Activated CD8-positive, alpha-beta memory T cell treated with anti-CD3 and anti-CD28 coated beads, Interleukin-2, amount 50 U/mL, for 1 hour (primary cell): ENCODE results near the gene SEPTIN12.
"Not testable (repeated sequence)": the region's sequence is repeated elsewhere in the genome, so short reads cannot be mapped to it uniquely, and the experiment has no call there.

ENCODE experiments used
- DNase-seq: peaks from one replicate; pipeline ENCODE4 v3.0.0-alpha.2; 2020; ENCODE audit errors: extremely low read depth

Gene SEPTIN12

GRCh38 chr16:4752351-4753100 lies 35.6 kb downstream of the SEPTIN12 start:
- DNase-seq = no peak

DNA sequence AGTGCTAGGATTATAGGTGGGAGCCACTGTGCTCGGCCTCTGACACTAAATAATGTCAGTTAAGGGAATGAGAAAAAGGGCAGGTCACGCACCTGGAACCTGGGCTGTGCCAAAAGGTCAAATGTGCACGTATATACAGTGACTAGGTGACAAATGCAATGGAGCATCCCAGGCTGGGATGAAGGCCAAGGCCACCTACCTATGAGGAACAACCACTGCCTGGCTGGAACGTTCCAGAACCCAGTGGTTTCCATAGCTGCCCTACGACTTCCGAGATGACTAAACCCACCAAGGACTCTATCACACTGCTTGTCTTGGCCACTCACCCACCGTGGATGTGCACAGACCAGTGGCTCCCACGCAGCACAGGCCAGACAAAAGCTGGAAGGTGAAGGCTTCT lies 37.2 kb downstream of the SEPTIN12 start:
- no peak for DNase-seq

- no peak for DNase-seq
These were observed 38.4 kb downstream of the SEPTIN12 start for GRCh38 chr16:4749700-4750257.

- DNase-seq = no peak
These were observed 39.3 kb downstream of the SEPTIN12 start for GRCh38 chr16:4748682-4749411.

GRCh38 chr16:4747906-4748681 lies 40.1 kb downstream of the SEPTIN12 start:
- DNase-seq = no peak

- DNase-seq = no peak
These were observed 41.1 kb downstream of the SEPTIN12 start for GRCh38 chr16:4746991-4747574.

- DNase-seq = no peak
These were observed 41.9 kb downstream of the SEPTIN12 start for GRCh38 chr16:4746215-4746614.

GRCh38 chr16:4745274-4745569 lies 42.9 kb downstream of the SEPTIN12 start:
- DNase-seq = no peak

DNA sequence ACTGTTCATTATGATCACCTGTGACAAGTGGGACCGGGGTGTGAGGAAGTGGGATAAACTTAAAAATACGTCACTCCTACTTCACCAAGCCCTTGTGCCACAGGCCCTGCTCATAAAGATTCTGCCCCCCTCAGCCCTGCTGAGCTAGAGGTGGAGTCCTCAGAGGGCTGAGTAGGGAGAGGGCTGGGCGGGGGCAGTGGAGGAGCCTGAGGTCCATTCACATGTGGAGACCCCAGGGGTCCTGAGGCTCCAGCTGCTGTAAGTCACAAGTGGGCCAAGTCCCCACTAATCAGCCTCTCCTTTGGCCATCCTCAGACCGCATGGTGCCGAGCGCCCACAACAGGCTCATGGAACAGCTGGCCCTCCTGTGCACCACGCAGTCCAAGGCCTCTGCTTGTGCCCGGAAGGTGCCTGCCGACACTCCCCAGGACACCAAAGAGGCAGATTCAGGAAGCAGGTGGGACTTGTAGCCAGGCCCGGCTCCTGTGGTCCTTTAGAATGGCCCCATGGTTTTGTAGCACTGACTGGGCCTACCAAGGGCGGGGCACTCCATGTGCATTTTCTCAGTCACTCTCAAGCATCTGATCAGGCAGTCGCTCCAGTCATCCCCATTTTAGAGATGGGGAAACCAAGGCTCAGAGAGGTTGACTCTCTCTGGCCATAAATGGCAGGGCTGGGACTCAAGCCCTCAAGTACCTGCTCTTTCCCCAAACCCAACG lies 43.4 kb downstream of the SEPTIN12 start:
- no peak for DNase-seq

GRCh38 chr16:4743226-4743878 lies 44.8 kb downstream of the SEPTIN12 start:
- DNase-seq = no peak

- not testable (repeated sequence) for DNase-seq
These were observed 49.8 kb downstream of the SEPTIN12 start for GRCh38 chr16:4738370-4738769.

DNA sequence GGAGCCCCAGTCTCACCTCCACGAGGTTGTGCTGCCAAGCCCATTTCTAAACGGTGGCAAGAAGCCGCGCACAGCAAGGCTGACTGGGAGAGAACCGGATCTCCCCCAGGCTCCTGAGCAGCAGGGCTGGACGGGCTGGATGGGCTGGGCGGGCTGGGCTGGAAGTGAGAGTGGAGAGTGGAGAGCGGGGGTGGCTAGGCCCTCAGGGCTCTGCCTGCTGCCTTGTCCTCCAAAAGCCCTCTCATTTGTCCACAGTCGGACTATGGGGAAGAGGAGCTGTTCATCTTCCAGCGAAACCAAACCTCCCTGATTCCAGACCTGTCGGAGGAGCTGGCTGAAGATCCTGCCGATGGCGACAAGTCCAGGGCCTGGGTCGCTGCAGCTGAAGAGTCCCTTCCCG lies 50.6 kb downstream of the SEPTIN12 start:
- DNase-seq = no peak

DNA sequence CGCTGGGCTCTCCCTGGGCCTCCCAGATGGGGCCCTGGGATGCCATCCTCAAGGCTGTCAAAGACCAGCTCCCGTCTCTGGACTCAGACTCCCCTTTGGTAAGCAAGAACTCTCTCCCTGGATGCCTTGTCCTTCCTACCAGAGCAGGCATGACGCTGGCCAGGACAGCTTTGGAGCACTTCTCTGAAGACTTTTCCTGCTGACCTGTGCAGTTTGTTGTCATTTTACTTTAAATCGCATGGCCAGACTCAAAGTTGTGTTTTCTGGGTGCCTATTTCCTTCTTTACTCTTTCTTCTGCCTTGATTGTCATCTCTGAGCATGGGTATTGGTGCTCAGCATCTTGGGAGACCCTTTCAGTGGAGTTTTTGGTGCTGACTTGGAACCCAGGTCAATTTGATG lies 51.6 kb downstream of the SEPTIN12 start:
- no peak for DNase-seq

DNA sequence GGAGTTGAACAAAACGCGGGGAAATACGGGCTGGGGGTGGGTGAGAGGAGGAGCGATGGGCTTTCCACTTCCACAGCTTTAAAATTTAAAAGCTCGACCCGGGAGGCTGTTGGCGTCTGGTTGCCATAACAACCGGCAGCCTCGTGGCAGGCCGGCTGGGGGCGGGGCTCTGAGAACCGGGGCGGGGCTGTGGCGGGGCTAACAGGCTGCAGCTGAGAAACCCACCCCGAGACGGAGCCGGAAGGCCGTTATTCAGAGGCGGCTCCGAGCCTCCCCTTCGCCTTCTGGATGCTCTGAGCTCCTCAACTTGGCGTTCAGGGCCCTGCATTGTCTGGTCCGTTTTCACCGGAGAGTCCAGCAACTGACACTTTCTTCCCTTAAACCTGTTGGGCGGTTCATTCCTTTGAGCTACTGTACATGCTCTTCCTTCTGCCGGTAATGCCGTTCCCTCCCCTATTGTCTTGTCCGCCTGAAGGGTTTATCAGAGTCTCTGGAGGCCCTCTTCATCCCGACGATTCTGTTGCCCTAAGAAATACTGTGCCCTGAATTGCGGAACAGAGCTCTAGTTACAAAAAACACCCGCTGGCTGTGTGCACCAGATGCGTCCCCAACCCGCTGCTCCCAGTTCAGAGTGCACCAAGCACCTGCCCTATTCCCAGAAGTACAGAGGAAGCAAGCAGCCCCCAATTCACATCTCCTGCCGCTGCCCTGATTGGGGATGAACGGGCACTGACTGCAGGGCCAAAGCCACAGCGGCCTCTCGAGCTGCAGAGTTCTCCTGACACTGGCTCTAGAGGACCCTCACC lies 53.2 kb downstream of the SEPTIN12 start:
- DNase-seq = peak; percentile 81

- DNase-seq = peak; percentile 31
These were observed 53.9 kb downstream of the SEPTIN12 start, which contains the start of the genes ANKS3 and DNAAF8 for GRCh38 chr16:4734063-4734729. Gene ANKS3 (minus strand): TSS chr16:4734271. CDS start chr16:4730149, 4,122 bp downstream. Gene DNAAF8 (plus strand): TSS chr16:4734537. CDS start chr16:4736515, 1,978 bp downstream.

DNA sequence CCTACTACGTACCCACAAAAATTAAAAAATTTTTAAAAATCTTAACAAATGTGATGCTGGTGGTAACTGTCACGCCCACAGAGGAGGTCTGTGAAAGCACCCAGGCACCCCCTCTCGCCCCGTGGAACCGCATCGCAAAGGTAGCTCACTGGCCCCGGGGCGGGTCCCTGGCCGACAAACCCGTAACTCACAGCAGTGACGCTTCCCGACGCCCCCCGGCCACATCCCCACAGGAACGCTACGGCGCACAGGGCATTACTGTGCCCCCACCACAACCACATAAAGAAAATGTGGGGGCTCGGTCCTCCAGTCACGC lies 54.4 kb downstream of the SEPTIN12 start:
- no peak for DNase-seq

- DNase-seq = no peak
These were observed 54.9 kb downstream of the SEPTIN12 start for GRCh38 chr16:4733211-4733742.

DNA sequence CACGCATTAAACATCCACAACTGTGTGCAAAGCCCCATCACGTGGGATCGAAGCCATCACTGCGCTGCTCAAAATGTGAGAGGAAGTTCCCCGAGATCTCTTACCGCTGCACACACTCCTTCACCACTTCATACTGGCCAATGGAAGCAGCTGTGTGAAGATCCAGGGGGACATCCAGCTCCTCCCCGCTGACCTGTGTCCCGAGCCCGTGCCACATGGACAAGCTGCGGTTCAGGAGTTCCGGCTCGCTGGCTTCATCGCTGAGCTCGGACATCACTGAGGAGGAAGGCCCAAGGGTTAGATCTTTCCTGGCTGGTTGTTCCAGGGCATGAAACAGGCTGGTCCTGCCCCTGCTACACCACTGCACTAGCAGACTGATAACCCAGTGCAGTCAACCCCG lies 58.3 kb downstream of the SEPTIN12 start:
- no peak for DNase-seq

DNA sequence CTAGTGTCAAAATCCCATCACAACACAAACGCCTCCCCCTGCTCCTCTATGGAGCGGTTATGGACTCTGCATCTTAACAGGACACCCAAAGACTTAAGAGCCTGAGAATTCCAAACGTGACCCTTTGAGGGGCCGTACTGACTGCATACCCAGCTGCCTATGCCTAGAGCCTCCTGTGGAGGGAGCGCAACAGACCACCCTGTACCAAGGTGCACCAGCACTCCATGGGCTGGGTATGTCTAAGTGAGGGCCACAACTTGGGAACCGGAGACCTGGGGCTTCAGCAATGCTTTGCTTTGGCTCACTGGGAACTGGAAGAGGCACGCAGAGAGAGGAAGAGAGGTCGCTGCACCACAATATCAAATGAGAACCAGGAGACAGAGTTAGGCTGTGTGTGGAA lies 59.5 kb downstream of the SEPTIN12 start:
- no peak for DNase-seq
